GM23338 (cell line): ENCODE results near the gene TMEM229B. TPM values are rescaled to one million over a fixed set of nuclear protein-coding genes. Genes with fewer than 3 reads are reported as not detected.

ENCODE experiments used
- ATAC-seq: fragments of 200-7000 bp; cut with Tn5 transposase; 3 replicates; pipeline ENCODE4 v1.9.1; 2020
- DNase-seq: peaks from one replicate; pipeline ENCODE4 v3.0.0-alpha.2; 2015; ENCODE audit warnings: low spot score
- H2AFZ ChIP-seq: fragments of 200-600 bp; sonication (generic); 2 replicates; pipeline ENCODE4 v1.8.0; 2016; ENCODE audit warnings: antibody characterized with exemption, mild to moderate bottlenecking, moderate library complexity
- H3F3A ChIP-seq: fragments of 200-600 bp; sonication (generic); replicated peaks from 2 replicates; pipeline ENCODE4 v1.8.0; 2017; ENCODE audit warnings: antibody characterized with exemption, mixed run types, low read depth
- H3K27ac ChIP-seq: fragments of 200-600 bp; sonication (generic); 2 replicates; pipeline ENCODE4 v1.6.1; 2016; ENCODE audit warnings: low read depth
- H3K27me3 ChIP-seq: fragments of 200-600 bp; sonication (generic); 2 replicates; pipeline ENCODE4 v1.8.0; 2016; ENCODE audit warnings: mild to moderate bottlenecking, mixed run types, moderate library complexity; ENCODE audit not compliant: insufficient read depth
- H3K36me3 ChIP-seq: fragments of 200-600 bp; sonication (generic); 2 replicates; pipeline ENCODE4 v1.8.0; 2016; ENCODE audit warnings: mild to moderate bottlenecking; ENCODE audit not compliant: insufficient read depth
- H3K4me1 ChIP-seq: fragments of 200-600 bp; sonication (generic); 2 replicates; pipeline ENCODE4 v1.8.0; 2016; ENCODE audit warnings: mild to moderate bottlenecking, moderate library complexity; ENCODE audit not compliant: insufficient read depth
- H3K4me2 ChIP-seq: fragments of 200-600 bp; sonication (generic); 2 replicates; pipeline ENCODE4 v1.7.1; 2017; ENCODE audit warnings: mixed run types
- H3K4me3 ChIP-seq: fragments of 200-600 bp; sonication (generic); 2 replicates; pipeline ENCODE4 v1.6.1; 2016; ENCODE audit warnings: mixed run types
- H3K79me2 ChIP-seq: fragments of 200-600 bp; sonication (generic); replicated peaks from 2 replicates; pipeline ENCODE4 v1.8.0; 2017; ENCODE audit warnings: mild to moderate bottlenecking; ENCODE audit not compliant: insufficient read depth
- H3K9me2 ChIP-seq: fragments of 200-600 bp; sonication (generic); 2 replicates; pipeline ENCODE4 v1.8.0; 2017; ENCODE audit not compliant: insufficient read depth
- H4K20me1 ChIP-seq: fragments of 200-600 bp; sonication (generic); replicated peaks from 2 replicates; pipeline ENCODE4 v1.8.0; 2017; ENCODE audit warnings: mild to moderate bottlenecking; ENCODE audit not compliant: insufficient read depth
- H3K27ac Mint-ChIP-seq: 2 replicates; pipeline ENCODE4 v1.8.0; 2020; ENCODE audit warnings: inconsistent platforms, mild to moderate bottlenecking, moderate library complexity, mixed read lengths
- H3K27me3 Mint-ChIP-seq: 3 replicates; pipeline ENCODE4 v1.8.0; 2022; ENCODE audit warnings: low read depth, mild to moderate bottlenecking, moderate library complexity, mixed read lengths, inconsistent platforms; ENCODE audit not compliant: insufficient read depth, poor library complexity
- H3K36me3 Mint-ChIP-seq: 3 replicates; pipeline ENCODE4 v1.8.0; 2021; ENCODE audit warnings: low read depth, mild to moderate bottlenecking, inconsistent platforms, moderate library complexity, mixed read lengths
- H3K4me1 Mint-ChIP-seq: 3 replicates; pipeline ENCODE4 v1.8.0; 2020; ENCODE audit warnings: mild to moderate bottlenecking, inconsistent platforms, mixed read lengths
- H3K4me3 Mint-ChIP-seq: 3 replicates; pipeline ENCODE4 v1.8.0; 2021; ENCODE audit warnings: moderate library complexity, mild to moderate bottlenecking, inconsistent platforms, mixed read lengths
- H3K9me3 Mint-ChIP-seq: 3 replicates; pipeline ENCODE4 v1.8.0; 2020; ENCODE audit warnings: moderate library complexity, mild to moderate bottlenecking, inconsistent platforms, mixed read lengths
- CREB1 ChIP-seq: fragments of 250-450 bp; sonication (Bioruptor Pico); IDR thresholded peaks from 2 replicates; pipeline ENCODE4 v1.5.0; 2020; ENCODE audit warnings: low read depth, mild to moderate bottlenecking, moderate library complexity
- CTCF ChIP-seq, 2 experiments: fragments of 200-600 bp in 1 of 2; sonication (generic) in 1 of 2; conservative IDR thresholded peaks; 2 replicates each; pipeline versions ENCODE4 v1.5.1 to v1.6.1; 2016 to 2017; ENCODE audit warnings: antibody characterized with exemption in 2 of 2, low read depth in 2 of 2, mild to moderate bottlenecking in 2 of 2, moderate library complexity in 1 of 2
- EZH2 ChIP-seq: fragments of 200-600 bp; sonication (generic); IDR thresholded peaks from one replicate; pipeline ENCODE4 v1.8.0; 2017; ENCODE audit warnings: antibody characterized with exemption, mild to moderate bottlenecking, low read depth; ENCODE audit not compliant: unreplicated experiment
- EZH2phosphoT487 ChIP-seq: fragments of 200-600 bp; sonication (generic); IDR thresholded peaks from one replicate; pipeline ENCODE4 v1.8.1; 2018; ENCODE audit warnings: antibody characterized with exemption; ENCODE audit not compliant: unreplicated experiment
- JUNB ChIP-seq: IDR thresholded peaks from one replicate; pipeline ENCODE4 v1.6.1; 2016; ENCODE audit warnings: antibody characterized with exemption; ENCODE audit not compliant: unreplicated experiment
- NANOG ChIP-seq: IDR thresholded peaks from 2 replicates; pipeline ENCODE4 v1.6.1; 2016; ENCODE audit warnings: antibody characterized with exemption, borderline replicate concordance
- POLR2AphosphoS5 ChIP-seq: IDR thresholded peaks from 2 replicates; pipeline ENCODE4 v1.6.1; 2016; ENCODE audit warnings: antibody characterized with exemption, low read depth
- STAT1 ChIP-seq: IDR thresholded peaks from one replicate; pipeline ENCODE4 v1.6.1; 2016; ENCODE audit warnings: antibody characterized with exemption; ENCODE audit not compliant: unreplicated experiment
- ZNF114 ChIP-seq: fragments of 250-450 bp; sonication (Bioruptor Pico); IDR thresholded peaks from 2 replicates; pipeline ENCODE4 v1.5.0; 2020; ENCODE audit warnings: mild to moderate bottlenecking, moderate library complexity
- ZNF331 ChIP-seq: fragments of 250-450 bp; sonication (Bioruptor Pico); IDR thresholded peaks from 2 replicates; pipeline ENCODE4 v1.5.0; 2020; ENCODE audit warnings: low read depth, mild to moderate bottlenecking, moderate library complexity
- ZNF462 ChIP-seq: fragments of 250-450 bp; sonication (Bioruptor Pico); IDR thresholded peaks from 2 replicates; pipeline ENCODE4 v1.5.0; 2020; ENCODE audit warnings: mild to moderate bottlenecking, moderate library complexity
- polyA plus RNA-seq: library from polyadenylated mRNA; unstranded; fragments of >200 nt; fragmentation: Nextera tagmentation; extraction: Ambion mirVana; gene quantifications from 2 replicates; pipeline ENCODE4 v1.2.1, GENCODE V29; 2016
- total RNA-seq: library from RNA; depleted of rRNA; stranded (reverse); fragments of >200 nt; shearing (Covaris generic); gene quantifications from 2 replicates; pipeline ENCODE4 v1.2.3, GENCODE V29; 2014
- TF ChIP-seq, protein P1 (sequence below): IDR thresholded peaks from one replicate; pipeline ENCODE4 v1.6.1; 2018; ENCODE audit warnings: antibody characterized with exemption; ENCODE audit not compliant: unreplicated experiment
- TF ChIP-seq, protein P2 (sequence below): IDR thresholded peaks from 2 replicates; pipeline ENCODE4 v1.6.1; 2016; ENCODE audit warnings: antibody characterized with exemption

TMEM229B gene
- total and polyA plus RNA-seq, 2 experiments from 2014 or later: 0.42 to 2.4 TPM

DNA sequence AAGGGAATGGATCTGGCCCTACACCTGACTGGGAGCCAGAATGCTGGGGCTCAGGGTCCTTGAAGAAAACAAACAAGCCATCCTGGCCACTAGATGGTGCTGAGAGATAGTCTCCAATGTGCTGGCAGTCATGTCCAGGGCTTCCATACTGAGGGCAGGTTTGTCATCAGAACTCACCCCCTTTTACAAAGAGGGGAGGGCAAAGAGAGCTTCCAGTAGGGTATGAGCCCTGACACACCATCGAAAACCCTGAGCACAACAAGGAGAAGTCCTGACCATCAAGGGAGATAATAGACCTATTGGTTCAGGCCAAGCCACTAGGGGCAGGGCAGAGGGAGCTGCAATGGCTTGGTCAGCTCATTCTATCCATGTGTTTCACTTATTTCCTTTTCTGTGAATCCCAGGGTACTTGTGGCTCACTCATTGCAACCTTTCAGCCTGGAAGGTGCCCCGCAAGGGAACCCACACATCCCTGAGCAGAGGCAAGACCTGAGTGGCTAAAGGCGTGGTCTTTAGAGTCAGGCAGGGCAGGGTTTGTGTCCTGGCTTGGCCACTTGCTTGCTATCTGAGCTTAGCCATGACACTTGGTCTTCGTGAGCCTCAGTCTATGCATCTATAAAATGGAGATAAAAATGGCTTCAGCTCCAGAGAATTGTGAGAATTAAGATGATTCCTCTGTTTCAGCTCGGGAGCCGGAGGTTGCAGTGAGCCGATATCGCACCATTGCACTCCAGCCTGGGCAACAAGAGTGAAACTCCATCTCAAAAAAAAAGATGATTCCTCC lies 38.3 kb upstream of the TMEM229B start:
- no peak overlapping the region for H3K4me3 Mint-ChIP-seq
- Histone ChIP-seq H3K27ac (no peak overlapping the region), H3K79me2 (no peaks in the 10 kb centered on the region), H3K9me2 (no peaks in the 10 kb centered on the region), H2AFZ (peak overlapping the region; percentile 87), H3F3A (no peaks in the 10 kb centered on the region), H3K4me2 (no peak overlapping the region), H3K27me3 (0 out of 2 replicates have a peak, but pooled peaks cover 1% of the 10 kb centered on the region), H4K20me1 (no peaks in the 10 kb centered on the region), H3K4me1 (peaks cover 3% of the 10 kb centered on the region; the same call in 1 of the 2 replicates), H3K36me3 (no peaks in the 10 kb centered on the region), H3K4me3 (no peak overlapping the region)
- ATAC-seq: peak; percentile 92
- H3K27ac Mint-ChIP-seq: peak overlapping the region; percentile 54; the same call in 1 of the 2 replicates
- no peaks in the 10 kb centered on the region for H3K9me3 Mint-ChIP-seq
- H3K4me1 Mint-ChIP-seq: peaks cover 4% of the 10 kb centered on the region
- no peaks in the 10 kb centered on the region for H3K36me3 Mint-ChIP-seq
- H3K27me3 Mint-ChIP-seq: peaks cover 3% of the 10 kb centered on the region
- TF ChIP-seq EZH2phosphoT487 (no peak), ZNF462 (CRISPR knock-in tag) (peak; percentile 63), CTCF (conservative IDR thresholded peaks at IDR 0.05; ENCODE audit: low read depth in 2 of 2) (peak; percentile 88 to 98), CREB1 (peak; percentile 62), POLR2AphosphoS5 (no peak), ZNF331 (no peak), STAT1 (no peak), JUNB (no peak), NANOG (no peak), EZH2 (no peak), ZNF114 (CRISPR knock-in tag) (no peak)
- TF ChIP-seq, protein P1, sequence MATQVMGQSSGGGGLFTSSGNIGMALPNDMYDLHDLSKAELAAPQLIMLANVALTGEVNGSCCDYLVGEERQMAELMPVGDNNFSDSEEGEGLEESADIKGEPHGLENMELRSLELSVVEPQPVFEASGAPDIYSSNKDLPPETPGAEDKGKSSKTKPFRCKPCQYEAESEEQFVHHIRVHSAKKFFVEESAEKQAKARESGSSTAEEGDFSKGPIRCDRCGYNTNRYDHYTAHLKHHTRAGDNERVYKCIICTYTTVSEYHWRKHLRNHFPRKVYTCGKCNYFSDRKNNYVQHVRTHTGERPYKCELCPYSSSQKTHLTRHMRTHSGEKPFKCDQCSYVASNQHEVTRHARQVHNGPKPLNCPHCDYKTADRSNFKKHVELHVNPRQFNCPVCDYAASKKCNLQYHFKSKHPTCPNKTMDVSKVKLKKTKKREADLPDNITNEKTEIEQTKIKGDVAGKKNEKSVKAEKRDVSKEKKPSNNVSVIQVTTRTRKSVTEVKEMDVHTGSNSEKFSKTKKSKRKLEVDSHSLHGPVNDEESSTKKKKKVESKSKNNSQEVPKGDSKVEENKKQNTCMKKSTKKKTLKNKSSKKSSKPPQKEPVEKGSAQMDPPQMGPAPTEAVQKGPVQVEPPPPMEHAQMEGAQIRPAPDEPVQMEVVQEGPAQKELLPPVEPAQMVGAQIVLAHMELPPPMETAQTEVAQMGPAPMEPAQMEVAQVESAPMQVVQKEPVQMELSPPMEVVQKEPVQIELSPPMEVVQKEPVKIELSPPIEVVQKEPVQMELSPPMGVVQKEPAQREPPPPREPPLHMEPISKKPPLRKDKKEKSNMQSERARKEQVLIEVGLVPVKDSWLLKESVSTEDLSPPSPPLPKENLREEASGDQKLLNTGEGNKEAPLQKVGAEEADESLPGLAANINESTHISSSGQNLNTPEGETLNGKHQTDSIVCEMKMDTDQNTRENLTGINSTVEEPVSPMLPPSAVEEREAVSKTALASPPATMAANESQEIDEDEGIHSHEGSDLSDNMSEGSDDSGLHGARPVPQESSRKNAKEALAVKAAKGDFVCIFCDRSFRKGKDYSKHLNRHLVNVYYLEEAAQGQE: no peak
- TF ChIP-seq, protein P2, sequence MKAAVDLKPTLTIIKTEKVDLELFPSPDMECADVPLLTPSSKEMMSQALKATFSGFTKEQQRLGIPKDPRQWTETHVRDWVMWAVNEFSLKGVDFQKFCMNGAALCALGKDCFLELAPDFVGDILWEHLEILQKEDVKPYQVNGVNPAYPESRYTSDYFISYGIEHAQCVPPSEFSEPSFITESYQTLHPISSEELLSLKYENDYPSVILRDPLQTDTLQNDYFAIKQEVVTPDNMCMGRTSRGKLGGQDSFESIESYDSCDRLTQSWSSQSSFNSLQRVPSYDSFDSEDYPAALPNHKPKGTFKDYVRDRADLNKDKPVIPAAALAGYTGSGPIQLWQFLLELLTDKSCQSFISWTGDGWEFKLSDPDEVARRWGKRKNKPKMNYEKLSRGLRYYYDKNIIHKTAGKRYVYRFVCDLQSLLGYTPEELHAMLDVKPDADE: no peak
- peak; percentile 89 for DNase-seq
